GM18526 (cell line): Measurements from ENCODE around the gene HIBADH.

Source experiments
- POLR2A ChIP-seq: IDR thresholded peaks from 3 replicates; pipeline ENCODE4 v1.6.1; 2011; ENCODE audit not compliant: insufficient read length; ENCODE audit errors: extremely low read depth

HIBADH gene

DNA sequence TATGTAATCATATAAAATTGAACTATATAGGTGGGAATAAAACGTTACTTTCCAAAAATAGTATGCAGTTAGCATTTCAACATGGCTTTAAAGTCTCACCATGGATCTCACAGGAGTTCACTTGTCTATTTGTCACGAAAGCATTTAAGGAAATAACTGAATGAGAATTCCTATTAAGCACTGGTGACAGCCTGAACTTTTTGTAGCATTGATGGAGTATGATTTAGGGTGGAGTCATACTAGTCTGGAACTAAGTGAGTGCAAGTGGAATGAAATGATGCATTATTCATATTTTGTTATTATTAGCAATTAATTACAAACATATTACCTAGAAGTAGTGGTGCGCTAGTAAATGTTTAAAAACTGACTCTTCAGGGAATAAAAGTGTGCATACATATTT is 26.0 kb upstream of the HIBADH start:
- TF ChIP-seq POLR2A = no peak

DNA sequence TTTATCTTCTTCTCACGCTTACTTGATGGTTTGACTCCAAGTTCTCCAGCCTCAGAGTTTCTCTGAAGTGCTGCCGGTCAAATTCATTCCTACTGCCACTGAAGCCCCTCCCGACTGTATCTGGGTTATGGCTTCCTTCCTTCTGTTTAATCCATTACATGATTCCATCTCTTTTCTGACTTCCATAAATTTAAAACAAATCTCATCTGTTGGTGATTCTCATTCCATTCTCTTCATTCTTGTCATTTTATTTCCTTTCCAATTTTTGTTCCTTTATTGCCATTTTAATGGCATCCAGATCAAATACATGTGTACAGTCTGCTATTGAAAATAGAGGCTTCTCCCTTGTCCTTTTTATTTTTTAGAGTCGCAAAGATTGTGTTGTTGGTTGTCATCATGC is 25.4 kb upstream of the HIBADH start:
- TF ChIP-seq POLR2A = no peak

DNA sequence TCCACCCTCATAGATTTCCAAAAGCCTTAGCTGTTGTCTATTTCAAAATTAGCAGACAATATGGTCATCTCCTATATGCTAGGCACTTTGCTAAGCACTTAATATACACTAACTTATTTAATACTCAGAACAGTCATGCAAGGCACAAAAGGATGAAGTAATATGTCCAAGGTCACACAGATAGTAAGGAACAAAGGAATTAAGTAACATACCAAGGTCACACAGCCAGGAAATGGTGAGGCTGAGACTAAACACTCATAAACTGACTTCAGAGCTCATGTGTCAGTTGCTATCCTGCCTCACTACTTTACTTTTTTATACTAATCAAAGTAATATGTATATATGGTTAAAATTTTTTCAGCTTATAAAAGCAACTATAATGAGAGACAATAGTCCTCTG is 23.6 kb upstream of the HIBADH start:
- TF ChIP-seq POLR2A = no peak

DNA sequence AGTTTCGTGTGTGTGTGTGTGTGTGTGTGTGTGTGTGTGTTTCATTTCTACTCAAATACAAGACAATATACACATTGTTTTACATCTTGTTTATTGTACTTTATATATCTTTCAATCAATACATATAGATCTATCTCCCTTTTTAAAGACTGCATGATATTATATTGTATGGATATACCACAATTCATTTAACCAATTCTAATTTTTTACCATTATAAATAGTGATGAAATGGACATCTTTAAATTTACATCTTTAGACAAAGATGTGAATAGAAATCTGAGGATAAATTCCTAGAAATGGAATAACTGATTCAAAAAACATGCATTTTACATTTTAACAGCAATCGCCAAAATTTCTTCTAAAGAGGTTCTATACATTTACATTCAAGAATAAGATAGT is 23.2 kb upstream of the HIBADH start:
- TF ChIP-seq POLR2A = no peak

DNA sequence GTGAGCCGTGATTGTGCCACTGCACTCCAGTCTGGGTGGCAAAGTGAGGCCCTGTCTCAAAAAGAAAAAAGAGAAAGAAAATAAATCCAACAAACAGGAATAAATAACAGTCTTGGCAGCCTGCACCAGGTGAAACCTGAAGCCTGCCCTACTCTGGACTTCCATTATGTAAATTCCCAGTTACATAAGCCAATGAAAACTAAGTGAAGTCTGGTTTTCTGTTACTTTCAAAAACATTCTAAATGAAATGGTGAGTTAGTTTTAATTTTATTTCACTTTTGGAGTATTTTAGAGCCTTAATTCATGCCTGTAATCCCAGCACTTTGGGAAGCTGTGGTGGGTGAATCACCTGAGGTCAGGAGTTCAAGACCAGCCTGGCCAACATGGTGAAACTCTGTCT is 22.5 kb upstream of the HIBADH start:
- TF ChIP-seq POLR2A = no peak

DNA sequence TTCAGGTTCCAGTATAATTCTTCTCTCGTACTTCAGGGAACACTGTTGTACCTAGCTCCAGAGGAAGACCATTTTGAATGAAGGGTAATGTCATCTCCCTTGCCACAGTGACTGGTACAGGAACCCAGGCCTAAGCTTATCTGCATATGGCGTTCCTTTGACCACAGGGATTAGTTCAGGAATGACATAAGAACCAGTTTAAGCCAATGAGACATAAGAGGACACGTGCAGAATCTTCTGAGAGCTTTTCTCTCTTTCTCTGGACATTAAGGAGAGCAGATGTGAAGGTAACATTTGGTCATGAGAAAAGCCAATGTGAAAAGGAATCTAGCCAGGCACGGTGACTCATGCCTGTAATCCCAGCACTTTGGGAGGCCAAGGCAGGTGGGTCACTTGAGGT is 21.8 kb upstream of the HIBADH start:
- TF ChIP-seq POLR2A = no peak

DNA sequence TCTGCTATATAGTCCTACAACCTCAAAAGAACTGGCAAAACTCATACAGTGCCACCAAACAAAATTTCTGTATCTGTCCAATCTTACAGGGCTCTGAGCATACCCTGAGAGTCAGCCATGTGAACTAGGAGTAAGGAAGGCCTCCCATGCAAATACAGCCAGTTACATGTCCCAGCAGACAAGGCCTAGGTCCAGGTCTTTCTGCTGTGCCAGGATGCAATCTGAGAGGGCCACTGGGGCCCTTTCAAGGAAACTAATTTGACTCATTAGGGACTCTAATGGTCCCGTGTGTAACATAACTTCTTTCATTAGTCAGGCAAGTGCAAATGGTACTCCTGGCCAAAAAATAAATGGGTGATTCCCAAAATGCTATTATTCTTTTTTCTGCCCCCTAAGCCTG is 17.9 kb upstream of the HIBADH start:
- no peak for TF ChIP-seq POLR2A

DNA sequence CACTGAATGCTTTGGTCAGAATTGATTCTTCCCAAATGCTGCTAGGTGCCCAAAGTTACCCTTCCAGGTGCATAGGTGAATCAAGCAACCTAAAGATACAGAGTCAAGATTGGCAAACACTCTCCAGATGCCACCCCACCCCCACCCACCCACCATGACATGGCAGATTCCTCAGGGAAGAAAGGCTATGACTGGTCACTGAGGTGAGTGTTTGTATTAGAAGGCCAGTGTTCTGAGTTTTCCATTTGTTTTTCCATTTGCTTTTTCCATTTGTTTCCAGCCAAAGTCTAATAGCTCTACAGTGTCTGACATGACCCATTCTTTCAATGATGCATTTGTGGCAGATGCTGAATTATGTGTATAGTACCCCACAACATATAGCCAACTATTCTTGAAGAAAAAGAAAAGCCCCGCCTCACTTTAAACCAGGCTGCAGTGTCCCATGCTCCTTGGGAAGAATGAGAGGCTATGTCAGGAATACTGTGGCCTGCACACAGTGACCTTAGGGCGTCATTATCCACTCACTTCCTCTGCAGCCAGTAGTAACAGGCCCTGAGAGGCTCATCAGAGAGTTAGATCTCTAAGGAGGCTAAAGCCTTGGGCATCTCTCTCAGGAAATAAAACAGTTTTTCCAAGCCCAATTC is 16.1 kb upstream of the HIBADH start:
- no peak for TF ChIP-seq POLR2A

DNA sequence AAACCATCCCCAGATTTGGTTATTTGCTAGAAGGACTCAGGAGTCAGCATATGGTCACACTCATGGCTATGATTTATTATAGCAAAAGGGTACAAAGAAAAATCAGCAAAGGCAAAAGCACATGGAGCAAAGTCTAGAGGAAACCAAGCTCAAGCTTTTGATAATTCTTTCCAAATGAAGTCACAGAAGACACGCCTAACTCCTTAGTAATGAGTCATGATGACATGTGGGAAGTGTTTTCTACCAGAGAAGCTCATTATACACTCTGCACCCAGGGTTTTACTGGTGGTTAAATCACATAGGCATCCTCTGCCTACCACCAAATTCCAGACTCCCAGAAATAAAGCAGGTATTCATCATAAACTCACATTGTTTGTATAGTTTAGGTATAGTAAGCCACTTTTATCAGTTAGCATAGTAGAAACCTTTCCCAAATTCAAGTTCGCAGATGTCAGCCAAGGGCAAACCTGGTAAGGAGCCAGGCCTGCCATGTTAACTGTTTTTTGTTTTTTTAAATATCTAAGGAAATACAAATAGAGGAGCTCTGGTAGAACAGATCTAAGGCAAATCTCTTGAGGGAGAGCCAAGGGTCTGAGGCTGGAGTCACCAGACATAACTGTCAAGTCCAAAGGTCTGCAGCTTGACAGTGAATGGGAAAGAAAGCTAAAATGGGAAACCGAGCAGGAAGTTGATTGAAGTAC is 15.4 kb upstream of the HIBADH start:
- TF ChIP-seq POLR2A = no peak

DNA sequence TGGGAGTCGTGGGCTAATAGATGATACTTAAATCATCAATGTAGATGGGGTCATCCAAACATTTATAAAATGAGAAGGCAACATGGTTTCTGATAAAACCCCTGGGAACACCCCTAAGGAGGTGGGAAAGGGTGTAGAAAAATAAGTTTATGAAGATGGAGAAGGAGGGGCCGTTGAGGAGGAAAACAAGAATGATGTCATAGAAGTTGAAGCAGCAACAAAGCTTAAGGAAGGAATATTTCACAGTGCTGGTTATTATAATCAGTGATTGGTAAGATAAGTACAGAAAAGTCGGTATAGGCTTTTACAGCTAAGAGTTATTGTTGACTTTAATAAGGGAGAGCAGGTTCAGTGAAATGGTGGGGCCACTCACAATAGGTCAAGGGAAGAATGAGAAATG is 9.0 kb upstream of the HIBADH start:
- no peak for TF ChIP-seq POLR2A

DNA sequence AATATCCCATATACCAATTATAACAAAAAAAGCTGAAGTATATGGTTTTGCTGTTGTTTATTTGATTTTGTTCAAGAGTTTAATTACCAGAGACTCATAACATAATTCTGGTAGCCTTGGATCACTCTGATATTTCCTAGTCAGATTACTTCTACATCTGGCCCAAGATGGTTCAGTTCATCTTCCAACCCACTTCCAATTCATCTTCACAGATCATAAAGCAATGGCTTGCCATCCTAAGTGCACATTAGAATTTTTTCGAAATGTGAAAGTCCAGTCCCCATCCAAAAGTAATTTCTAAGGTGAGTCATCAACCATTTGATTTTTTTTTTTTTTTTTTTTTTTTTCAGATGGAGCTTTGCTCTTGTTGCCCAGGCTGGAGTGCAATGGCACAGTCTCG is 8.0 kb upstream of the HIBADH start:
- no peak for TF ChIP-seq POLR2A

DNA sequence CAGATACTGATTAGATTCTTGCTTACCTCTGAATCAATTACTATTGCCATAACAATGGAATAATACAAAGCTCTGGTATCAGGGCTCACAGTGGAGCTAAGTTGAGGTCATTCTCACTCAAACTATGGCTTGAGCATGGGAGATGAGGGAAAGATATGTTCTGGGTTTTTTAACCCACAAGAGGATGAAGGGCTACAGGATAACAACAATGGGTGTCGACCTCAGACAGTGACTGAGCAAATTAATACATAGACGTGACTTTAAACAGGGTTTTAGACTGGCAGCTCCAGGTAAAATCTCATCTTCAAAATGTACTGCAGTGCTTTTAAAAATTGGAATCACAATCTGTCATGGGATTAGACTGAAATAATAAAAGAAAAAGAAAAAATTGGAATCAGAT is 7.5 kb upstream of the HIBADH start:
- no peak for TF ChIP-seq POLR2A

DNA sequence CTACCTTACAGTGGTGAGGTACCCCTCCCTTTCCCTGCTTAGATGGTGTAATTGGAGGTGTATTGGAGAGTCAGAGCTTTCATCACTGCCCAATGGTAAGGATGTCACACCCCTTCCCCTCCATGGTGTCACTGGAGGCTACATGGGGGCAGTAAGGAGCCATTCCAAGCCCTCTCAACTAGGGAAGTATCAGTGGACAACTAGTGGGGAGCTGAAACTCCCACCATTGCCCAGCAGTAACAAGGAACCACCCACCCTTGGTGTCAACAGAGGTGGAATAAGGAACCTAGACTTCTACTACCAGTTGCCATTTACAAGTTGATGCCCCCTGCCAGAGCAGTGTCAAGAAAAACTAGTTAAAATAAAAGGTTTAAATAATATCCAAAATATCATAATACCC is 2.8 kb upstream of the HIBADH start:
- no peak for TF ChIP-seq POLR2A

DNA sequence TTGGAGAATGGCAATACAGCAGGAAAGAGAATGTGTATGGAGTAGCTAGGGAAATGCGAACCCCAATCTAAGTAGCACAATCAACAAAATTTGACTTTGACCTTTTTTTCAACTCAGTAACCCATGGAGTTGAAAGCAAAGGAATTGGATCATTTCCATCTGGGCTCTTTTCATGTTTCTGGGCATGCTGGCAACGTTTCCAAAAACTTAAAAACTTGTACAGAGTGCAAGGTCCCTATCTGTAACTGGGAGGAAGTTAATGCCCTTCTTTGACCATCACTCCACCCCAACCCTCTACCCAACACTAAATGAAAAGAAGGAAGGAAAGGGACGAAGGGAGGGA is 1.3 kb upstream of the HIBADH start:
- no peak for TF ChIP-seq POLR2A

DNA sequence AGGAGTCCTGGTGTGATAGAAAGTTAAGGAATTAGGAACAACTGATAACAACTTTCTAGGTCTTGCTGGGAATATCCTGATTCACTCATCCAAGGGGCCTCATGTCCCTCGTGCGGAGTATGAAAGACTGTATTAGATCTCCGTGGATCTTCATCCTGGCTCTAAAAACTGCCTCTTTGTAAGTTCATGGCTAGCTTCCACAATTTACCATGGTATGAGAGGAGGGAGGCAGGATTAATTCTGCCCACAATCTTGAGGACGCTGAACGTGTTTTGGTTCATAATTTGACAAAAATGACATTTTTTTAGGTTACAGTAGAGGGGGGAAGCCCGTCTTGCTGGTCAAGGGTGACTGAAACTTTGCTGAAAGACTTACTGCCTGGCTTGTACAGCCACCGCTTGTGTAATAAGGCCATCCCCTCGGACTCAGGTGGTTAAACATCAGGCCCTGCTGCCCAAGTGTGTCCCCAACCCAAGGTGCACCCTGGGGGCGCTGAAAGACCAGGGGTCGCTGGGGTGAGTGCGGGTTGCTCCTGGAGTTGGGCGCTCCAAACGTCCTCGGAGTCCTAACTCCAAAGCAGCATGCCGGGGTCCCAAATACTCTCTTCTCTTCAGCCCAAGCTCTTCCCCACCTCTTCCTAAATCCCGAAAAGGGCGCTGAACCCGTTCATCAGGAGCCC is 733 bp downstream of the HIBADH start:
- TF ChIP-seq POLR2A = no peak

DNA sequence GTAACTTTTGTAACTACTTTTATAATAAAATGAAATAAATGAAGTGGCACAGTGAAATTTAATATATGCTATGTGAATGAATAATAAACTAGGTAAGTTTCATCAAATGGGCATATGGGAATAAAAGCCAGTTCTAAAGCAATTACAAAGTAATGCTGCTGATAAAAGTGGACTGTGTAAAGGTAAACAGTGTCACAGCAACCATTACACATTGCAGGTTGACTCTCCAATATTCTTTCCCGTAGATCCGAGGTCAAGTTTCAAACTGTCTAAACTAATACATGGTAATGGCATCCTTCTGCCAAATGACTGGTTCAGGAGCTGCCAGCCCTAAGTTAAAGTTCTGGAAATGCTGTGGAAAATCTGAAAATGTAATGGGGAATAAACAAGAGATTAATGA is 6.0 kb downstream of the HIBADH start:
- TF ChIP-seq POLR2A = no peak

DNA sequence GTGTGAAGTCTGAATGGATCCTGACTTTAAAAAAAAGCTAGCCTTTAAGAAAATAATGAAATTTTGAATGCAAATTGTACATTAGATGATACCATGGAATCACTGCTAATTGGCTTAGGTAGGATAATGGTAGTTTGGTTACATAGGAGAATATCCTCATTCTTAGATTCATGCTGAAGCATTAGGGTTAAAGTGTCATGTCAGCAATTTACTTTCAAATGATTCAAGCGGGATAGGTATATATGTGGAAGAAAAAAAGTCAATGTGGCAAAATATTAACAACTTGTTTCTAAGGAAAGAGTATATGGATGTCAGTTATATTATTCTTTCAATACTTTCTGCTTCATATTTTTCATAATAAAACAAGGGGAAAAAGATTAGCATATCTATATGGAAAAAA is 7.5 kb downstream of the HIBADH start:
- no peak for TF ChIP-seq POLR2A
